Stimulated activated naive CD8-positive, alpha-beta T cell treated with anti-CD3 and anti-CD28 coated beads, Interleukin-15, amount 100 ng/mL, for 72 hours (primary cell): ENCODE measurements around the gene SSU72.

Experiments used
- ATAC-seq: fragments of 150-1000 bp; cut with Tn5 transposase; 2 replicates; pipeline ENCODE4 v1.10.0; 2021; ENCODE audit warnings: mild to moderate bottlenecking, moderate library complexity
- DNase-seq, 2 donors: peaks; one replicate each; pipeline ENCODE4 v3.0.0; 2021 to 2022
- H3K27ac Mint-ChIP-seq, 2 donors: one replicate each; pipeline ENCODE4 v1.8.0; 2022; ENCODE audit warnings: mild to moderate bottlenecking in 2 of 2, mixed read lengths in 2 of 2, moderate library complexity in 2 of 2
- H3K27me3 Mint-ChIP-seq: one replicate; pipeline ENCODE4 v1.8.0; 2022; ENCODE audit warnings: mixed read lengths
- H3K4me1 Mint-ChIP-seq: one replicate; pipeline ENCODE4 v1.8.0; 2022; ENCODE audit warnings: mild to moderate bottlenecking, mixed read lengths
- H3K4me3 Mint-ChIP-seq, 2 donors: one replicate each; pipeline ENCODE4 v1.8.0; 2022; ENCODE audit warnings: mild to moderate bottlenecking in 2 of 2, mixed read lengths in 2 of 2, moderate library complexity in 1 of 2
- H3K9me3 Mint-ChIP-seq, 2 donors: one replicate each; pipeline ENCODE4 v1.8.0; 2022; ENCODE audit warnings: mixed read lengths in 2 of 2

SSU72 gene

DNA sequence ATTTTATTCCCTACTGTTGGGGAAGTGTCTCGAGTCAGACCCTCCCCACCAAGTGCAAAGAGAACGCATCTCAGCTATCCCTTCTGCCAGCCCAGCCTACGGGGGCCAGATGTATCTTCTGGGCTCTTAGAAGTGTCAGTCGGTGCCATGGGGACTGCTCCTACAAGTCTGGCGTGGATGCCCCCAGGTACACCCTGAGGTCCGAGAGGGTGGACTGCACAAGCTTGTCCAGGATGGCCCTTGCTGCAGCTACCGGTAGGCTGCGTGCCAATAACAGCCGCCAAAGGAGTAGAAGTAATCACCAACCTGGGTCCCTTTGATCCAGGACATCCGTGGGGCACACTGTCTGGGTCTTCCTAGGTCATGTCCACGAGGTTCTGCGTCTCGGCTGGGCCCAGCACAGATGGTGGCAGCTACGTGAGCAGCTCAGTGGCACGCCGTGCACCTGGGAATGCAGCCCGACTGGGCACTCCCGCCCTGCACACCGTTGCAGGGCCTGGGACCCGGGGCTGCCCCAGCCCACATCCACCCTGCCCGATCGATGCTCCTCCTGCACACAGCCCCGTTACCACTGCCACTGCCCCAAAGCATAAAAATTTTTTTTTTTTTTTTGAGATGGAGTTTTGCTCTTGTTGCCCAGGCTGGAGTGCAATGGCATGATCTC, 8.8 kb upstream of the SSU72 start:
- peaks cover 31% of the 10 kb centered on the region for H3K27me3 Mint-ChIP-seq
- H3K9me3 Mint-ChIP-seq: no peaks in the 10 kb centered on the region
- ATAC-seq (no peak), DNase-seq (no peak)
- H3K4me1 Mint-ChIP-seq: no peaks in the 10 kb centered on the region
- H3K4me3 Mint-ChIP-seq: no peak overlapping the region
- no peak overlapping the region for H3K27ac Mint-ChIP-seq

GRCh38 chr1:1582585-1583346, 8.1 kb upstream of the SSU72 start:
- no peak overlapping the region for H3K4me3 Mint-ChIP-seq
- no peak for ATAC-seq
- H3K27ac Mint-ChIP-seq: no peak overlapping the region

GRCh38 chr1:1578371-1578940, 3.8 kb upstream of the SSU72 start:
- Mint-ChIP-seq H3K4me3 (no peak overlapping the region), H3K27me3 (peaks cover 17% of the 10 kb centered on the region), H3K9me3 (no peaks in the 10 kb centered on the region), H3K27ac (no peak overlapping the region), H3K4me1 (peaks cover 19% of the 10 kb centered on the region)
- no peak for DNase-seq
- no peak for ATAC-seq

More at GRCh38 chr1:1582585-1583346, 8.1 kb upstream of the SSU72 start:
- DNase-seq: no peak
- no peaks in the 10 kb centered on the region for H3K9me3 Mint-ChIP-seq
- H3K4me1 Mint-ChIP-seq: no peaks in the 10 kb centered on the region
- peaks cover 28% of the 10 kb centered on the region for H3K27me3 Mint-ChIP-seq

DNA sequence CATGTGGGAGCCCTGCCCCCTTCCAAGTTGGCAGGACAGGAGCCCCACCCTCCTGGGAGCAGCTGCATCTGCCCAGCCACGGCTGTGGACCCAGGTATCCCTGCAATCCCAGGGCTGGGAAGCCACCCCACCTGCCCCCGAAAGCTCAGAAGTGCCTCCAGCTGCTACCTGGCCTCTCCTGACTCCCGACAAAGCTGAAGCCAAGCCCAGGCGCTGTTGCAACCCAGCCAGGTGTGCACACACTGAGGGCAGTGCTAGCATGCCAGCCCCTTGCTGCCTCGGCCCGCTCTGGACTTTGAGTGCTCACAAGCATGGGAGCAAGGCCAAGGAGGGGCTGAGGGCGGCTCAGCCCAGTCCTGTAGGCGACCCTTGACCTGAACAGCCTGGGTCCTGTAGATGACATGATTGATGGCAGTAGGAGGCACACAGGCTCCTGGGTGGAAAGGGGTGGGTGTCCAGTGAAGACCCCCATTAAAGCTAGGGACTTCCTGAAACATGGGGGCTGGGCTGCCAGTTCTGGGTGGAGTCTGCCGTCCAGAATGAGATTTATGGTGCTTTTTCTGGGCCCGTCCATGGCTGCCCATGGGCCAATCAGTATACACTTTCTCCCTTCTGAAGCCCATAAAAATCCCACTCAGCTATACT, 2.8 kb upstream of the SSU72 start:
- Mint-ChIP-seq H3K27me3 (peaks cover 13% of the 10 kb centered on the region), H3K4me1 (peaks cover 25% of the 10 kb centered on the region), H3K9me3 (no peaks in the 10 kb centered on the region), H3K4me3 (no peak overlapping the region), H3K27ac (peak overlapping the region in 1 of 2 donors; percentile 80)
- DNase-seq: no peak
- no peak for ATAC-seq

GRCh38 chr1:1573843-1574720, 581 bp downstream of the SSU72 start:
- DNase-seq (peak in 1 of 2 donors; percentile 77), ATAC-seq (peak; percentile 87)
- H3K4me3 Mint-ChIP-seq: peak overlapping the region; percentile 91 to 98
- H3K27me3 Mint-ChIP-seq: no peaks in the 10 kb centered on the region
- no peaks in the 10 kb centered on the region for H3K9me3 Mint-ChIP-seq
- peak overlapping the region; percentile 99 to 100 for H3K27ac Mint-ChIP-seq
- H3K4me1 Mint-ChIP-seq: peaks cover 50% of the 10 kb centered on the region

GRCh38 chr1:1569341-1569740, 5.3 kb downstream of the SSU72 start:
- H3K4me1 Mint-ChIP-seq: peaks cover 43% of the 10 kb centered on the region
- DNase-seq: no peak
- H3K9me3 Mint-ChIP-seq: no peaks in the 10 kb centered on the region
- H3K27ac Mint-ChIP-seq: peak overlapping the region in 1 of 2 donors; percentile 34
- H3K4me3 Mint-ChIP-seq: peak overlapping the region in 1 of 2 donors; percentile 22
- no peaks in the 10 kb centered on the region for H3K27me3 Mint-ChIP-seq
- no peak for ATAC-seq

- no peak for ATAC-seq
- peak overlapping the region in 1 of 2 donors; percentile 19 for H3K27ac Mint-ChIP-seq
- DNase-seq: no peak
- peaks cover 36% of the 10 kb centered on the region for H3K4me1 Mint-ChIP-seq
- H3K4me3 Mint-ChIP-seq: no peak overlapping the region
- no peaks in the 10 kb centered on the region for H3K9me3 Mint-ChIP-seq
- H3K27me3 Mint-ChIP-seq: no peaks in the 10 kb centered on the region
Measured at GRCh38 chr1:1567891-1568291, 6.8 kb downstream of the SSU72 start.

DNA sequence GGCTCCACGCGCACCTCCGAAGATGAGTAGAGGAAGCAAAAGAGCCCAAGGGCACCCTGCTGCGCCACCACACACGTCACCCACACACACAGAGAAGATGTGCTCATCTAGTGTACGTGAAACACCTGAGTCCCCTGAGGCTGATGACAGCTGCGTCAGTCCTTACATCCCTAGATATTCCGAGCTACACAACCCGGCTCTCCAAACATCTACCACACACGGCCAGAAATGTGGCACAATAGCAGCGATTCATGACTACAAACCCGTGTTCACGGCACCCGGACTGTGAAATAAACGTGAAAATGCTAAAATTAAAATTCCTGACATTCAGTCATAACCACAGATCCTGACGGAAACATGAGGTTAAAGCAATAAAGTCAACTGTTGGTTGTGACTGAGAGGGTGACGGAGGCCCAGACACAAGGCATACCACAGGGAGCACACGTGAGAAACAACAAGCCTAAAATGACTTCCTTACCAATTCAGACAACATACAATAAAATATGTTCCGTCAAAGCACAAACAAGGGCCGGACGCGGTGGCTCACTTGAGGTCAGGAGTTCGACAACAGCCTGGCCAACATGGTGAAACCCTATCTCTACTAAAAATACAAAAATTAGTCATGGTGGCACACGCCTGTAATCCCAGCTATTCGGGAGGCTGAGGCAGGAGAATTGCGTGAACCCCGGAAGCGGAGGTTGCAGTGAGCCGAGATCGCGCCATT, 7.3 kb downstream of the SSU72 start:
- peak overlapping the region in 1 of 2 donors; percentile 63 for H3K27ac Mint-ChIP-seq
- H3K9me3 Mint-ChIP-seq: no peaks in the 10 kb centered on the region
- DNase-seq (no peak), ATAC-seq (no peak)
- H3K4me3 Mint-ChIP-seq: no peak overlapping the region
- peaks cover 36% of the 10 kb centered on the region for H3K4me1 Mint-ChIP-seq
- no peaks in the 10 kb centered on the region for H3K27me3 Mint-ChIP-seq

DNA sequence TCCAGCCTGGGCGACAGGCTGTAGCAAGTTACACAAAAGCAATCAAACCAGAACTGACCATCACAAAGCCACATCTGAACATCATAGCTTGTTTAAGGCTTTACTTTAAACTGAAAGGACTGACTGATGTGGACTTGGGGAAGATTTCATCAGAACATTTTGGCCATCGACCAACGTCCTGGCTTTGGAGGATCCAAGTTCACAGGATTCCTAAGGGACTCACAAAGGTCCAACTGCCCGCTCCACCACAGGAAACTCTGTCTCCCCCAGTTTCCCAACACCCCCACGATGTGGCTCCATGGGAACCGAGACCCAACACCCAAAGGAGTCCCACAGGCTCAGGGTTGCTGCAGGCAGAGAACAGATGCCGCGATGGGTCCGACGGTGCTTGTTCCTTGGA, 9.3 kb downstream of the SSU72 start:
- Mint-ChIP-seq H3K9me3 (no peaks in the 10 kb centered on the region), H3K4me3 (no peak overlapping the region), H3K27ac (no peak overlapping the region), H3K27me3 (no peaks in the 10 kb centered on the region), H3K4me1 (peaks cover 32% of the 10 kb centered on the region)
- ATAC-seq (no peak), DNase-seq (no peak)

- no peaks in the 10 kb centered on the region for H3K9me3 Mint-ChIP-seq
- no peak overlapping the region for H3K4me3 Mint-ChIP-seq
- DNase-seq: no peak
- peaks cover 21% of the 10 kb centered on the region for H3K4me1 Mint-ChIP-seq
- H3K27ac Mint-ChIP-seq: peak overlapping the region in 1 of 2 donors; percentile 67
- ATAC-seq: no peak
- H3K27me3 Mint-ChIP-seq: no peaks in the 10 kb centered on the region
Measured at GRCh38 chr1:1564268-1564667, 10.4 kb downstream of the SSU72 start.

DNA sequence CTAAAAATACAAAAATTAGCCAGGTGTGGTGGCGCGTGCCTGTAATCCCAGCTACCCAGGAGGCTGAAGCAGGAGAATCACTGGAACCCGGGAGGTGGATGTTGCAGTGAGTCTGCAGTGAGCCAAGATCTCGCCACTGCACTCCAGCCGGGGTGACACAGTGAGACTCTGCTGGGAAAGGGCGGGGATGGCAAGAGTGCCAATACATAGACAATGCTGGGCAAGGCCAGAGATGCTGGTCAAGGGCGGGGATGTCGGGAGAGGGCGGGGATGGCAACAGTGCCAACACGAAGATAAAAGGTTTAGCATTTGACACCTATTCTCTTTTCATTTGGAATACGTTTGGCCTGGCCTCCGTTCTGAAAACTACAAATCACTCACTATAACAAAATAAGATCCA, 11.0 kb downstream of the SSU72 start:
- DNase-seq: no peak
- no peaks in the 10 kb centered on the region for H3K9me3 Mint-ChIP-seq
- no peak overlapping the region for H3K4me3 Mint-ChIP-seq
- peaks cover 23% of the 10 kb centered on the region for H3K4me1 Mint-ChIP-seq
- no peaks in the 10 kb centered on the region for H3K27me3 Mint-ChIP-seq
- ATAC-seq: no peak
- H3K27ac Mint-ChIP-seq: no peak overlapping the region

DNA sequence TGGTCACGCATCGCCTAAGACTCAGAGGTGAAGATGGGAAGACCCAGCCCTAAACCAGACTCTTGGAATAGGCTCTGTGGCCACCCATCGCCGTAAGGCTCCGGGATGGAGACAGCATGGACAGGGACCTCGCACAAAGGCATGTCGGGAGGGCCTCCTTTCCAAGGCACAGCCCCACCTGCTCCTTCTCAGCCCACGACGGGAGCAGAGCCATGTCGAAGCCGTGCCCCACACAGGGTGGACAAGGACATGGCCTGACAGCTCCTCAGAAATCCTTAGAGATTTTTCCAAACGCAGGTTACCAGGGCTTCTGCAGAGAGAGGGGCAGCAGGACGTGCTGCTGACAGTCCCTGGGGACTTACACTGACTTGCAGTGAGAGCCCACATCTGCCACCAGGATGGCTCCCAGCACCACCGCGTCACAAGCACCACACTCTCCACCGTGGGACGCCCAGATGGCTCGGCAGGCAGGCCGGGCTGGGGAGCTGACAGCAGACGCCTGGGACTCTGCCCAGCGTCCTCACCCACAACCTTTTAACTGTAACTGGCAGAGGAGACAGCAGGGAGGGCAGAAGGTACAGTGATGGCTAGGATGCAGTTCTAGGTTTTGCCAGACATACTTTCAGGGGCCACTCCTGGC, 12.0 kb downstream of the SSU72 start:
- Mint-ChIP-seq H3K27ac (no peak overlapping the region), H3K27me3 (no peaks in the 10 kb centered on the region), H3K4me1 (peaks cover 26% of the 10 kb centered on the region), H3K9me3 (no peaks in the 10 kb centered on the region), H3K4me3 (no peak overlapping the region)
- no peak for ATAC-seq
- no peak for DNase-seq

GRCh38 chr1:1561801-1562470, 12.7 kb downstream of the SSU72 start:
- H3K4me3 Mint-ChIP-seq: no peak overlapping the region
- H3K27ac Mint-ChIP-seq: peak overlapping the region; percentile 33 to 80
- no peaks in the 10 kb centered on the region for H3K27me3 Mint-ChIP-seq
- ATAC-seq (no peak), DNase-seq (no peak)
- no peaks in the 10 kb centered on the region for H3K9me3 Mint-ChIP-seq
- H3K4me1 Mint-ChIP-seq: peaks cover 19% of the 10 kb centered on the region

- H3K4me3 Mint-ChIP-seq: no peak overlapping the region
- ATAC-seq: no peak
- H3K27me3 Mint-ChIP-seq: no peaks in the 10 kb centered on the region
- H3K4me1 Mint-ChIP-seq: peaks cover 18% of the 10 kb centered on the region
- peak overlapping the region in 1 of 2 donors; percentile 27 for H3K27ac Mint-ChIP-seq
- H3K9me3 Mint-ChIP-seq: no peaks in the 10 kb centered on the region
- no peak for DNase-seq
Measured at GRCh38 chr1:1560178-1560577, 14.5 kb downstream of the SSU72 start.
